IPS-18a (cell line): ENCODE measurements around the gene SLC5A6.
"Not testable (repeated sequence)": the region's sequence is repeated elsewhere in the genome, so short reads cannot be mapped to it uniquely, and the experiment has no call there.

ENCODE experiments used
- H3K27ac ChIP-seq: one replicate; pipeline ENCODE4 v1.5.1; 2013; ENCODE audit warnings: low read length
- H3K27me3 ChIP-seq: one replicate; pipeline ENCODE4 v1.6.1; 2013; ENCODE audit warnings: mild to moderate bottlenecking, low read length; ENCODE audit not compliant: control insufficient read depth, insufficient read depth
- H3K36me3 ChIP-seq: one replicate; pipeline ENCODE4 v1.6.1; 2013; ENCODE audit warnings: low read depth, low read length; ENCODE audit not compliant: control insufficient read depth
- H3K4me1 ChIP-seq: one replicate; pipeline ENCODE4 v1.6.1; 2013; ENCODE audit warnings: low read depth, low read length; ENCODE audit not compliant: control insufficient read depth
- H3K4me3 ChIP-seq: one replicate; pipeline ENCODE4 v1.5.1; 2013; ENCODE audit warnings: low read length
- H3K9ac ChIP-seq: one replicate; pipeline ENCODE4 v1.6.1; 2013; ENCODE audit warnings: mild to moderate bottlenecking, low read length, moderate library complexity
- H3K9me3 ChIP-seq: one replicate; pipeline ENCODE4 v1.6.1; 2013; ENCODE audit warnings: low read depth, low read length; ENCODE audit not compliant: control insufficient read depth

Gene SLC5A6

DNA sequence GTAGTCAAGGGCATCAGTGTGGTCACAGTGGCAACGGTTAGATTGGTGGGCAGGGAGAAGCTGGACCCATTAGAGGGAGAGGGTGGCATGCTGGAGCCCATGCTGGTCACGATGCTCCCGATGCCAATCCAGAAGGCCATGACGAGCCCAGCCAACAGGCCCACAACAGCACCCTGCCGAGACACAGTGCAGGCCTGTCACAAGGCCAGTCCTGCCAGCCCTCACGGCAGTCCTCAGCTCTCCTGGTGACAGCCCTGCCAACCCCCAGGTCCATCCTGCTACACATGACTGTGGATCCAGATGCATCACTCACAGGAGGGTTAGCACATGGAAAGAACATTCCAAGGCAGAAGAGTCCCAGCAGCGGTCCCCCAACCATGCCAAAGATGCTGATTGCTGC, 10.4 kb downstream of the SLC5A6 start:
- peaks cover 71% of the 10 kb centered on the region for H3K36me3 ChIP-seq
- no peaks in the 10 kb centered on the region for H3K4me1 ChIP-seq
- H3K27ac ChIP-seq, result no peak overlapping the region
- no peak overlapping the region for H3K4me3 ChIP-seq
- no peak overlapping the region for H3K9ac ChIP-seq
- H3K27me3 ChIP-seq, result no peaks in the 10 kb centered on the region
- H3K9me3 ChIP-seq, result no peaks in the 10 kb centered on the region

DNA sequence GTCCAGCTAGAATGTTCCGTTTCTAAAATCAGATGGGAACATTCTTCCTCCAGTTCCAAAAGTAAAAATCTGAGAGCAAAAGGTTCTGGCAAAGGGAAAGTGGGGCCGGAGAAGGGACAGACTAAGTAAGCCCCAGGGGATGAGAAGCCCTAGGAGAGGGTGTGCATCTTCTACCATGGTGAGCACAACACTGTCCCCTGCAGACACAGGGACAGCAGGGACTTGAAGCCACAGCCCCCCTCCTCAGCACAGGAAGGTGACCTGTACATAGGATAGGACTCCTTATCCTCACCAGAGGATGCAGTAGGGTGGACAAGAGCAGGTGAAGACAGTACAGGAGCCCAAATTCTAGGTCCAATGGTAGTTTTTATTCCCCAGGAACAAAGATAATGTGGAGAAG, 12.8 kb downstream of the SLC5A6 start:
- no peak overlapping the region for H3K9ac ChIP-seq
- no peaks in the 10 kb centered on the region for H3K27me3 ChIP-seq
- H3K36me3 ChIP-seq, result peaks cover 47% of the 10 kb centered on the region
- H3K4me3 ChIP-seq, result no peak overlapping the region
- no peak overlapping the region for H3K27ac ChIP-seq
- H3K4me1 ChIP-seq, result no peaks in the 10 kb centered on the region
- no peaks in the 10 kb centered on the region for H3K9me3 ChIP-seq

DNA sequence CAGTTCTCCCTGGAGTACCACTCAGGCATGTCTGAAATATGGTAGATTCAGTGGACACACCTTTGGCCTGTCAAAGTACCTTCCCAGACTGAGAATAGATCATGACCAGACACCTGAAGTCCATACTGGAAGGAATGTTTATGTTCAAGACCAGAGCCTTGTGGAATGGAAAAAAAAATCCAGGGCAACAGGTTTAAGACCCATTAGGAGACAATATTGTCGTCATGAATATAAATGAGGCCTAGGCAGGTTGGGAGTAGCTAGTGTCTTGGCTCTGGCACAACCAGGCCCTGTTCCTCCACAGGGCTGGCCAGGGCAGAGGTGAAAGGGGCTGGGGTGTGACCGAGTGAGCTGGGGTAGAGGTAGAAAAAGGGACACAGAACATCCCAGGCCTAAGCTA, 13.4 kb downstream of the SLC5A6 start:
- Histone ChIP-seq H3K4me1 (no peaks in the 10 kb centered on the region), H3K27me3 (no peaks in the 10 kb centered on the region), H3K27ac (no peak overlapping the region), H3K4me3 (no peak overlapping the region), H3K9me3 (no peaks in the 10 kb centered on the region), H3K9ac (no peak overlapping the region), H3K36me3 (peaks cover 41% of the 10 kb centered on the region)

DNA sequence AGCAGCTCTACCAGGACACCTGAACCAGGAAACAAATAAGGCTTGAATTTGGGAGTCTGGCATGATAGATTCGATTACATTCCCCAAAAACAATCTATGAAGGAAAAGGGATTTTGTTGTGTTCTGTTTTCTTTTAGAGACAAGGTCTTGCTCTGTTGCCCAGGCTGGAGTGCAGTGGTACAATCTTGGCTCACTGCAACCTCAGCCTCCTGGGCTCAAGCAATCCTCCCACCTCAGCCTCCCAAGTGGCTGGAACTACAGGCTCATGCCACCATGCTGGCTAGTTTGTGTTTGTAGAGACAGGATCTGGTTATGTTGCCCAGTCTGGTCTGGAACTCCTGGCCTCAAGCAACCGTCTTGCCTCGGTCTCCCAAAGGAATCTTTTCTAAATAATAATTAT, 14.0 kb downstream of the SLC5A6 start:
- H3K36me3 ChIP-seq, result peaks cover 35% of the 10 kb centered on the region
- not testable (repeated sequence) for H3K9ac ChIP-seq, H3K27me3 ChIP-seq, H3K4me1 ChIP-seq, H3K4me3 ChIP-seq, H3K9me3 ChIP-seq, H3K27ac ChIP-seq

DNA sequence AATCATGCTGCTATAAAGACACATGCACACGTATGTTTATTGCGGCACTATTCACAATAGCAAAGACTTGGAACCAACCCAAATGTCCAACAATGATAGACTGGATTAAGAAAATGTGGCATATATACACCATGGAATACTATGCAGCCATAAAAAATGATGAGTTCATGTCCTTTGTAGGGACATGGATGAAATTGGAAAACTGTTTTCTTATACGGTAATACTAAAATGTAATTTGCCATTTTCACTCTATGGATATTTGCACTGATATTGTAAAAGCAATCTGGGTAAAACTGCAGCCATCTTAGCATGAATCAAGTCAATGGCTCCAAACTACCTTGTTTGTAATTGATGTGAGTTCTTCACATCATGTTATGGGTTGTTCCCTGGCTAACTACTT, 16.3 kb downstream of the SLC5A6 start:
- H3K27ac ChIP-seq, H3K9me3 ChIP-seq: not testable (repeated sequence)

DNA sequence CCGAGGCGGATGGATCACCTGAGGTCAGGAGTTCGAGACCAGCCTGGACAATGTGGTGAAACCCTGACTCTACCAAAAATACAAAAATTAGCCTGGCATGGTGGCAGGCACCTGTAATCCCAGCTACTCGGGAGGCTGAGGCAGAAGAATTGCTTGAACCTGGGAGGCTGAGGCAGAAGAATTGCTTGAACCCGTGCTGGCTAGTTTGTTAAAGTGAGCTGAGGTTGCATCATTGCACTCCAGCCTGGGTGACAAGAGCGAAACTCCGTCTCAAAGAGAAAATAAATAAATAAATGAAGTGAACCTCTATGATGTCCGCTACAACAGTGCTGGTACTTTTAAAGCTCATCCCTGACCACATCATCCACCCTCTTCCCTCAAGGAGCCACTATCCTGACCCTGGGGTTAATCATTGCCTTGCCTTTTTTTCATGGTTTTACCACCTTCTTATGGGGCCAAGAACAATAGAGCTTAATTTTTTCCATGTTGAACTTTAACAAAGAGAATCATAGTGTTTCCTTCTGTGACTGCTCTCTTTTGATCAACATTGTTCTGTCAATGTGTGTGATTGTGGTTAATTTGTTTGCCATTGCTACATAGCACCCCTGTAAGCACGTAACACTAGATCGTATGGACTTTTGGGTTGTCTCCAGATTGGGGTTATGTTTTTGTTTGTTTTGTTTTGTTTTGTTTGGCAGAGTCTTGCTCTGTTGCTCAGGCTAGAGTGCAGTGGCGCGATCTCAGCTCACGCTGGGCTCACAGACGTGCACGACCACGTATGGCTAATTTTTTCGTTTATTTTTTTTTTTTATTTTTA, 17.3 kb downstream of the SLC5A6 start:
- no peaks in the 10 kb centered on the region for H3K27me3 ChIP-seq
- H3K4me1 ChIP-seq, result no peaks in the 10 kb centered on the region
- H3K4me3 ChIP-seq, result no peak overlapping the region
- no peak overlapping the region for H3K27ac ChIP-seq
- no peaks in the 10 kb centered on the region for H3K9me3 ChIP-seq
- peaks cover 6% of the 10 kb centered on the region for H3K36me3 ChIP-seq
- no peak overlapping the region for H3K9ac ChIP-seq

More for the DNA sequence above, 16.3 kb downstream of the SLC5A6 start:
- H3K9ac ChIP-seq, H3K27me3 ChIP-seq, H3K4me1 ChIP-seq, H3K4me3 ChIP-seq: not testable (repeated sequence)
- H3K36me3 ChIP-seq, result peaks cover 15% of the 10 kb centered on the region

DNA sequence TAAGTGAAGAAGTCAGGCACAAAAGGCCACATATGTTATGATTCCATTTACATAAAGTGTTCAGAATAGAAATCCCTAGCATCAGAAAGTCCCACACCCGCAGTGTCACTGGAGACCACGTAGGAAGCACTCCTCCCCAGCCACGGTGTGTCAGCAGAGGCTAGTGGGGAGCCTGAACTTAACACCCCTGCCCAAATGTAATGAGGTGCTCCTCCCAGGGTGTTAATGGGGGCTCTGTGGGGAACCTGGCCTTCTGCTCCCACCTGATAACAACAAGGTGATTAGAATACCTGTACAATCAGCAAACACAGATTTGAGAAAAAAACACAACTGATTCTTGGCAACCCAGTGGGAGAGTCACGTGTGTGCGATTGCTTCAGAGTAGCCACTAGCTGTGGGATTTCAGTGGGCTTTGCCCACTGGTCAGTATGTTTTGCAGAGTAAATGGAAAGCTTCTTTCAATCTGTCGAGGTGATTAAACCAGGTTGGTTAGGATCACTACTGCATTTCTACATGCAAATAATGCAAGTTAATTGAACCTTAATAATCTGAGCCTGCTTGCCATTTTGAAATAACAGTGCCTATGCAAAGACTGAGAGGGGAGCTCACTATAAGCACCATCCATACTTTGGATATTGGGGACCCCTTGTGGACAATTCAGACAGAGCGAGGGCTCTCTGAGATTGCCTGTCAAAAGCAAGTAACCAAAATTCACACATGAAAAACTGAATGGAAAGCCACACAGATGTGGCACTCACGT, 20.8 kb downstream of the SLC5A6 start:
- Histone ChIP-seq H3K9ac (no peak overlapping the region), H3K27me3 (no peaks in the 10 kb centered on the region), H3K36me3 (no peaks in the 10 kb centered on the region), H3K27ac (no peak overlapping the region), H3K4me1 (no peaks in the 10 kb centered on the region), H3K9me3 (no peaks in the 10 kb centered on the region), H3K4me3 (no peak overlapping the region)

DNA sequence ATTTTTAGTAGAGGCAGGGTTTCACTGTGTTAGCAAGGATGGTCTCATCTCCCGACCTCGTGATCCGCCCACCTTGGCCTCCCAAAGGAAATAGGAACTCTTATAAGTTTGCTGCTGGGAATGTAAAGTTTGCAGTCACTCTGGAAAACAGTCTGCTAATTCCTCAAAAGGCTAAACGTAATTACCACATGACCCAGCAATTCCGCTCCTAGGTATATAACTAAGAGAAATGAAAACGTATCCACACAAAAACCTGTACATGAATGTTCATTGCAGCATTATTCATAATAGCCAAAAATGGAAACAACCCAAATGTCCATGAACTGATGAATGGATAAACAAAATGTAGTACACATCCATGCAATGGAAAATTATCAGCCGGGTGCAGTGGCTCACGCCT, 22.1 kb downstream of the SLC5A6 start:
- no peak overlapping the region for H3K27ac ChIP-seq
- H3K9ac ChIP-seq, result no peak overlapping the region
- H3K4me1 ChIP-seq, result no peaks in the 10 kb centered on the region
- H3K9me3 ChIP-seq, result no peaks in the 10 kb centered on the region
- no peaks in the 10 kb centered on the region for H3K36me3 ChIP-seq
- H3K27me3 ChIP-seq, result no peaks in the 10 kb centered on the region
- no peak overlapping the region for H3K4me3 ChIP-seq

DNA sequence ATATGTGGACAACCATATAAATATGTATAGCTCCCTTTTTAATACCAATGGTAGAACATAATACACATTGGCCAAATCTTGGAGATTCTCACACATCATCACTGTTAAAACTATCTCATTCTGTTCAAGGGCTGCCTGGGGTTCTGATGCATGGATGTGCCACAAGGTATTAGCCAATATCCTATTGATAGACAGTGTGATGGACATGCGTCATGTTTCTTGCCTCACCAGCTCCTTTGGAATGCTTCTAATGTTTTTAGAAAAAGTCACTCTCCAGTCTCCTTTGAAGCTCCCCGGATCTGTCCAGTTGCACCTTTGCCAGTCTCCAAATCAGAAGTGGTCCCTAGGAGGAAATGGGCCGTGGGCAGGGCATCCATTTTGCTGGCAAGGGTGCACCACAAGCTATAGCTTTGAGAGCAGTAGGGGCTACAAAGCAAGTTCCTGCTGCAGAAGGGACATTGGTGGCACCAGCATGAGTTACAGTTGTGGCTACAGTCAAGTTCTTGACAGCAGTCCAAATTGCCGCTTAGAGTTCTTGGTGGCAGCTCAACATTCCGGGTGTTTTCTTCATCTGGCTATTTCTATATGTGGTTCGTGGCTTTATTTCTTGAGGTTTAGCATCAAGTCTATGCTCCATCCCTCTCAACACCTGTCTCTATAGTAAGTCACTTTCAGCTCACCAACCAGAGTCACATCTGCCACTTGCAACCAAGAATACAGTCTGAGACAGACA, 25.3 kb downstream of the SLC5A6 start:
- Histone ChIP-seq H3K4me1 (no peaks in the 10 kb centered on the region), H3K27me3 (no peaks in the 10 kb centered on the region), H3K9ac (no peak overlapping the region), H3K9me3 (no peaks in the 10 kb centered on the region), H3K36me3 (no peaks in the 10 kb centered on the region), H3K4me3 (no peak overlapping the region), H3K27ac (no peak overlapping the region)

DNA sequence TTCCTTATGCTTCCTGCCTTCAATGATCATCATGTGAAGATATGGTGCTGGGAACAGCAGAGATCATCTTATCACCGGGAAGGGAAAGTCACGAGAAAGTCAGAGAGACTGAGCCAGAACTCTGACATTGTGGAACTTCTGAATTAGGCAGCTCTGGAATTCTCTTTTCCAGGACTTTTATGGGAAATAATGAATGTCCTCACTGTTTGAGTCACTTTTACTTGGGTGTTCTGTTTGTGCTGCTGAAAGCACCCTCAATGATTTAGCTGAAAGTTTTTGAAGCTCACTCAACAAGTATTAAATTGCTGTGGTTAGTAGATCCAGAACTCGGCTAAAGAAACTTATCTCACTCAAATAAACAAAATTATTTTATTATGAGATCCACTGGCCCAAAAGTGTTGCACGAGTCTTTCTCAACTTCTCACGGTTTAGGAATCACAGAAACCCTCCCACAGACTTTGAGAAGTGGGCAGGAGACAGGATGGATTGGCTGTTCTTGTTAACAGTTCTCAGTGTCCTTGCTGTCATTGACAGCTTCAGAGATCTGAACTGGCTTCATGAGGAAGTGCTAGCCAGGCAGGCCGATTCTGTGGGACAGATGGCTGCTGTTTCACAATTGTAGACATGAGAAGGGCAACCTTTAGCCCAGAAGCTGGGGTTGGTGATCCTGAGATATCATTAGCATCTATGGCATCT, 26.6 kb downstream of the SLC5A6 start:
- H3K4me3 ChIP-seq, result no peak overlapping the region
- H3K36me3 ChIP-seq, result no peaks in the 10 kb centered on the region
- no peaks in the 10 kb centered on the region for H3K9me3 ChIP-seq
- H3K9ac ChIP-seq, result no peak overlapping the region
- H3K27ac ChIP-seq, result no peak overlapping the region
- H3K4me1 ChIP-seq, result no peaks in the 10 kb centered on the region
- no peaks in the 10 kb centered on the region for H3K27me3 ChIP-seq

DNA sequence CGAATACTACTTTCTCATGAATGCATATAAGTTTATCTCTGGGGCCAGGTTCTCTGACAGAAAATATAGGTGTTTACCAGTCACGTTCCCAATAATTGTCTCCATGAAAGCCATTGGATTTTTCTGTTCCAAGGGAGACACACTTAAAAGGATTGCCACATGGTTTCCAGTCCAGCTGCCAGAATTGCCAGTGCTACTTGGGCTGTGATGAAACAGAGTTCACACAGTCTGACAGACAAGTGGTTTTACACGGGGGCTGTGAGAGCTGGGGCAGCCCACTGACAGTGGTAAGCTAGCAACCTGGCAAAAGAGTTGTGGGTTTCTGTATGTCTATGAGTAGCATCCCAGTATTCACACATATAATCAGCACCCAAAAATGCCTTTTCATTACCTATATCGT, 28.0 kb downstream of the SLC5A6 start:
- H3K27me3 ChIP-seq, result no peaks in the 10 kb centered on the region
- H3K9ac ChIP-seq, result no peak overlapping the region
- no peaks in the 10 kb centered on the region for H3K9me3 ChIP-seq
- H3K36me3 ChIP-seq, result no peaks in the 10 kb centered on the region
- no peak overlapping the region for H3K27ac ChIP-seq
- no peak overlapping the region for H3K4me3 ChIP-seq
- H3K4me1 ChIP-seq, result no peaks in the 10 kb centered on the region
